Activated CD8-positive, alpha-beta memory T cell treated with anti-CD3 and anti-CD28 coated beads, Interleukin-2, amount 50 U/mL, for 1 hour (primary cell): ENCODE data around the gene ABHD10.
"Not testable (repeated sequence)": the region's sequence is repeated elsewhere in the genome, so short reads cannot be mapped to it uniquely, and the experiment has no call there.

Experiments
- DNase-seq: peaks from one replicate; pipeline ENCODE4 v3.0.0-alpha.2; 2020; ENCODE audit errors: extremely low read depth

The ABHD10 gene

GRCh38 chr3:112032098-112032731 is 53.4 kb downstream of the ABHD10 start:
- no peak for DNase-seq

GRCh38 chr3:112034436-112034835 is 55.6 kb downstream of the ABHD10 start, which contains the start of gene TMPRSS7:
TMPRSS7 (plus strand) TSS chr3:112034736; CDS start chr3:112034846, 110 bp downstream.
- DNase-seq, result no peak

- DNase-seq, result no peak
These were observed 56.4 kb downstream of the ABHD10 start for GRCh38 chr3:112035241-112035640.

- not testable (repeated sequence) for DNase-seq
These were observed 58.4 kb downstream of the ABHD10 start for GRCh38 chr3:112037194-112037593.

- DNase-seq, result no peak
These were observed 60.0 kb downstream of the ABHD10 start for GRCh38 chr3:112038863-112039262.

GRCh38 chr3:112041321-112041720 is 62.5 kb downstream of the ABHD10 start:
- no peak for DNase-seq

- no peak for DNase-seq
These were observed 64.0 kb downstream of the ABHD10 start for GRCh38 chr3:112042842-112043280.
